ENCODE measurements around the gene RPS15A. TPM values are rescaled to one million over a fixed set of nuclear protein-coding genes. Genes with fewer than 3 reads are reported as not detected.
"Not testable (repeated sequence)": the region's sequence is repeated elsewhere in the genome, so short reads cannot be mapped to it uniquely, and the experiment has no call there.

RPS15A gene
- total and polyA plus RNA-seq, 4 experiments from 2014 or later, result 2,383 to 3,794 (median 3,119) TPM

GRCh38 chr16:18777664-18778063 is 12.5 kb downstream of the RPS15A start:
- CTCF ChIA-PET (ENCODE audit: partially characterized antibody); H3K9me3 ChIP-seq (ENCODE audit: control insufficient read depth in 1 of 2, low read length in 2 of 2); POLR2A ChIA-PET (ENCODE audit: partially characterized antibody); intact Hi-C loops (cut with micrococcal nuclease); H3K27ac ChIP-seq (ENCODE audit: low read depth, low read length); H3K4me3 ChIP-seq (ENCODE audit: low read length in 2 of 2); DNase-seq; H3K27me3 ChIP-seq (ENCODE audit: insufficient read depth, low read length); H3K4me1 ChIP-seq (ENCODE audit: insufficient read depth, low read length); H3K9me3 Mint-ChIP-seq; H3K4me1 Mint-ChIP-seq; H3K27me3 Mint-ChIP-seq; H3K27ac Mint-ChIP-seq; H3K36me3 Mint-ChIP-seq; H3K4me3 Mint-ChIP-seq; H3K36me3 ChIP-seq (ENCODE audit: insufficient read depth, low read length): not testable (repeated sequence)

- DNase-seq; H3K4me3 Mint-ChIP-seq; H3K4me3 ChIP-seq (ENCODE audit: low read length in 2 of 2); POLR2A ChIA-PET (ENCODE audit: partially characterized antibody); H3K36me3 Mint-ChIP-seq; intact Hi-C loops (cut with micrococcal nuclease); CTCF ChIA-PET (ENCODE audit: partially characterized antibody); H3K36me3 ChIP-seq (ENCODE audit: insufficient read depth, low read length); H3K27me3 ChIP-seq (ENCODE audit: insufficient read depth, low read length); H3K27ac ChIP-seq (ENCODE audit: low read depth, low read length); H3K4me1 Mint-ChIP-seq; H3K9me3 Mint-ChIP-seq; H3K9me3 ChIP-seq (ENCODE audit: control insufficient read depth in 1 of 2, low read length in 2 of 2); H3K27me3 Mint-ChIP-seq; H3K4me1 ChIP-seq (ENCODE audit: insufficient read depth, low read length): not testable (repeated sequence)
- peak overlapping the region in 1 of 7 donors; percentile 25 for H3K27ac Mint-ChIP-seq
These were observed 13.8 kb downstream of the RPS15A start for GRCh38 chr16:18776334-18776733.

DNA sequence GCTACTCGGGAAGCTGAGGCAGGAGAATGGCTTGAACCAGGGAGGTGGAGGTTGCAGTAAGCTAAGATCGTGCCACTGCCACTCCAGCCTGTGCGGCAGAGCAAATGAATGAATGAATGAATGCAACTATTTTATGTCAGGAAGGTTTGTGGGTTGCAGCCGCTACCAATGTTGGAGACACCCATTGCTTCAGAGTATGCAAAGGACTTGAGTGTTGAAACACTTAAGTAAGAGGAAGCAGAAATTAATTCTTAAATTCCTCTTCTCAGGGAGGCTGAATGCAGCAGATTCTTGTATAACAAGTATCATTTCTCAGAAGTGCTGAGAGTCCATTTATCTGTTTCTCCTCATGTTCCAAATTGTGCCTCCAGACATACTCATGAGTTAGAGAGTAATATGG is 15.5 kb downstream of the RPS15A start:
- H3K27me3 ChIP-seq (ENCODE audit: insufficient read depth, low read length); CTCF ChIA-PET (ENCODE audit: partially characterized antibody); H3K27me3 Mint-ChIP-seq; H3K36me3 Mint-ChIP-seq; H3K9me3 ChIP-seq (ENCODE audit: control insufficient read depth in 1 of 2, low read length in 2 of 2); H3K4me1 ChIP-seq (ENCODE audit: insufficient read depth, low read length); H3K9me3 Mint-ChIP-seq; intact Hi-C loops (cut with micrococcal nuclease); DNase-seq; H3K27ac ChIP-seq (ENCODE audit: low read depth, low read length); POLR2A ChIA-PET (ENCODE audit: partially characterized antibody); H3K36me3 ChIP-seq (ENCODE audit: insufficient read depth, low read length); H3K4me3 Mint-ChIP-seq; H3K27ac Mint-ChIP-seq; H3K4me3 ChIP-seq (ENCODE audit: low read length in 2 of 2); H3K4me1 Mint-ChIP-seq: not testable (repeated sequence)

DNA sequence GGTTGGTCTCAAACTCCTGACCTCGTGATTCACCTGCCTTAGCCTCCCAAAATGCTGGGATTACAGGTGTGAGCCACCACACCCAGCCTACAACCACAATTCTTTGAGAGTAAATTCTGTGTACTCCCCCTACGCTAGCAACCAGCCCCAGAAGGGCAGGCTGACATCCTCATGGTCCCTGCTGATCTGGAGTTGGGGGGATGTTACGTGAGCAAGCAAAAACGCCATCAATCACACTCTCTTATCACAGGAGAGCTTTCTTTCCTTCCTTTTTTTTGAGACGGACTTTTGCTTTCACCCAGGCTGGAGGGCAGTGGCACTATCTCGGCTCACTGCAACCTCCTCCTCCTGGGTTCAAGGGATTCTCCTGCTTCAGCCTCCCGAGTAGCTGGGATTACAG is 18.0 kb downstream of the RPS15A start:
- H3K9me3 ChIP-seq (ENCODE audit: control insufficient read depth in 1 of 2, low read length in 2 of 2); H3K27me3 ChIP-seq (ENCODE audit: insufficient read depth, low read length); H3K27ac Mint-ChIP-seq; H3K36me3 Mint-ChIP-seq; H3K27ac ChIP-seq (ENCODE audit: low read depth, low read length); H3K4me1 ChIP-seq (ENCODE audit: insufficient read depth, low read length); H3K4me1 Mint-ChIP-seq; DNase-seq; H3K4me3 Mint-ChIP-seq; H3K4me3 ChIP-seq (ENCODE audit: low read length in 2 of 2); H3K9me3 Mint-ChIP-seq; CTCF ChIA-PET (ENCODE audit: partially characterized antibody); H3K27me3 Mint-ChIP-seq; intact Hi-C loops (cut with micrococcal nuclease); H3K36me3 ChIP-seq (ENCODE audit: insufficient read depth, low read length); POLR2A ChIA-PET (ENCODE audit: partially characterized antibody): not testable (repeated sequence)

GRCh38 chr16:18770336-18770962 is 19.7 kb downstream of the RPS15A start:
- H3K9me3 ChIP-seq (ENCODE audit: control insufficient read depth in 1 of 2, low read length in 2 of 2); H3K36me3 Mint-ChIP-seq; H3K27me3 Mint-ChIP-seq; H3K4me3 ChIP-seq (ENCODE audit: low read length in 2 of 2); POLR2A ChIA-PET (ENCODE audit: partially characterized antibody); CTCF ChIA-PET (ENCODE audit: partially characterized antibody); H3K36me3 ChIP-seq (ENCODE audit: insufficient read depth, low read length); H3K4me3 Mint-ChIP-seq; H3K9me3 Mint-ChIP-seq; H3K27ac Mint-ChIP-seq; DNase-seq; H3K27me3 ChIP-seq (ENCODE audit: insufficient read depth, low read length); H3K27ac ChIP-seq (ENCODE audit: low read depth, low read length); intact Hi-C loops (cut with micrococcal nuclease): not testable (repeated sequence)
- peaks cover 10% of the 10 kb centered on the region for H3K4me1 ChIP-seq (ENCODE audit: insufficient read depth, low read length)
- H3K4me1 Mint-ChIP-seq, result peaks cover 5 to 13% (median 8%) of the 10 kb centered on the region in 4 donors

- H3K4me3 ChIP-seq (ENCODE audit: low read length in 2 of 2); H3K36me3 ChIP-seq (ENCODE audit: insufficient read depth, low read length); intact Hi-C loops (cut with micrococcal nuclease); H3K27me3 ChIP-seq (ENCODE audit: insufficient read depth, low read length); H3K9me3 ChIP-seq (ENCODE audit: control insufficient read depth in 1 of 2, low read length in 2 of 2); H3K9me3 Mint-ChIP-seq; H3K36me3 Mint-ChIP-seq; H3K27me3 Mint-ChIP-seq; H3K27ac ChIP-seq (ENCODE audit: low read depth, low read length): not testable (repeated sequence)
- peak overlapping the region in 5 of 7 donors; percentile 16 to 82 (median 53) for H3K27ac Mint-ChIP-seq
- peak overlapping the region in 6 of 8 donors; percentile 15 to 59 (median 39) for H3K4me3 Mint-ChIP-seq
- H3K4me1 ChIP-seq (ENCODE audit: insufficient read depth, low read length), result peaks cover 10% of the 10 kb centered on the region
- H3K4me1 Mint-ChIP-seq, result peaks cover 5 to 13% (median 9%) of the 10 kb centered on the region in 4 donors
- POLR2A ChIA-PET (ENCODE audit: partially characterized antibody), result interaction anchor here (2.7 kb wide), 1 partner anchor 35 kb away, joined by 9 read pairs; the partner anchor contains the start of gene ARL6IP1
- CTCF ChIA-PET (ENCODE audit: partially characterized antibody), result interaction anchor here (0.6 kb wide), 1 partner anchor 37 kb away, joined by 3 read pairs; no protein-coding TSS in a partner anchor
- peak; percentile 59 to 69 (median 63) for DNase-seq
These were observed 22.9 kb downstream of the RPS15A start for GRCh38 chr16:18767217-18767616.

DNA sequence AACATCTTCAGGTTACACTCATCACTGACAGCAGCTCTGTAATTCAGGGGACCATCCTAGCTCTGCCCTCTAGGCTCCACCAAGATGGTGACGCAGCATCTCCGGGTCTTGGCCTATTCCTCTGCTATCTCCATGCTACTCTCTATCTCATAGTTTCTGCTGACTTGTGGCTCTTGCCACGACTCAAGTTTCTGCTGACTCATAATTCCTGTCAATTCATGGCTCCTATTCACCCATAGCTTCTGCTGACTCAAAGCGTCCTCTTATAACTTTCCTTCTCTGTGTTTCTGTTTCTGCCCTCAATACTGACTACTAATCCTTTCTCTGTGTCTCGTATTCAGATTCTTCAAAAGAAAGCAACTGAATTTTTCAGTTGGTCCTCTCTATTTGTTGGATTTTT is 27.4 kb downstream of the RPS15A start:
- H3K36me3 ChIP-seq (ENCODE audit: insufficient read depth, low read length); H3K4me3 ChIP-seq (ENCODE audit: low read length in 2 of 2); H3K4me1 ChIP-seq (ENCODE audit: insufficient read depth, low read length); H3K9me3 ChIP-seq (ENCODE audit: control insufficient read depth in 1 of 2, low read length in 2 of 2); H3K27ac ChIP-seq (ENCODE audit: low read depth, low read length); H3K27me3 ChIP-seq (ENCODE audit: insufficient read depth, low read length); CTCF ChIA-PET (ENCODE audit: partially characterized antibody); DNase-seq; H3K4me3 Mint-ChIP-seq; intact Hi-C loops (cut with micrococcal nuclease); H3K27me3 Mint-ChIP-seq; POLR2A ChIA-PET (ENCODE audit: partially characterized antibody); H3K9me3 Mint-ChIP-seq; H3K27ac Mint-ChIP-seq; H3K36me3 Mint-ChIP-seq: not testable (repeated sequence)
- peaks cover 3 to 15% (median 11%) of the 10 kb centered on the region in 4 donors for H3K4me1 Mint-ChIP-seq

Data from CD4-positive, alpha-beta memory T cell (primary cell).